ENCODE data around the gene ITSN1.

The ITSN1 gene

GRCh38 chr21:33813832-33814365 lies 171.6 kb downstream of the ITSN1 start:
- no peak overlapping the region for H3K4me3 ChIP-seq (ENCODE audit: low read depth, low read length)
- POLR2A ChIA-PET = no interaction called here
- CTCF ChIA-PET = no interaction called here
- TF ChIP-seq CTCF (IDR thresholded peaks at IDR 0.05; ENCODE audit: insufficient read depth, low read length, missing control alignments) = no peak
- no peak for DNase-seq (ENCODE audit: low read depth, low spot score)

- DNase-seq (ENCODE audit: low read depth, low spot score) = no peak
These were observed 172.9 kb downstream of the ITSN1 start for GRCh38 chr21:33815143-33815707.

DNA sequence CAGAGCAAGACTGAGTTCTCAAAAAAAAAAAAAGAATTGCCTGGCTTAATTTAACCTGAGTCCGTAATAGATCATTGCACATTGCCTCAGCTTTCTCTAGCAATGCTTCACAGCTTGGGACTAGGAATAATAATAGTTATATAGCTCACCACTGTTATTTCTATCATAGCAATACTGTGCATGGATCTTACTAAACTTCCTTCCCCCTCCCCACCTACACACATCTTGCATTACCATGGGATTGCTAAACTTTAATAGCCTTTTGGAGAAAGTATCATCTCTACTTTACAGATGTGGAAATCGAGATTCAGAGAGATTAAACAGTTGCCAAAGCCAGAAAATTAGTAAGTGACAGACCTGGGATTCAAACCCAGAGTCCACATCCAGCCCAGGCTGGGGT lies 173.9 kb downstream of the ITSN1 start:
- DNase-seq (ENCODE audit: low read depth, low spot score) = no peak
- ChIA-PET CTCF (no interaction called here), POLR2A (no interaction called here)
- no peak for TF ChIP-seq CTCF (IDR thresholded peaks at IDR 0.05; ENCODE audit: insufficient read depth, low read length, missing control alignments)
- no peak overlapping the region for H3K4me3 ChIP-seq (ENCODE audit: low read depth, low read length)

More at GRCh38 chr21:33815143-33815707, 172.9 kb downstream of the ITSN1 start:
- H3K4me3 ChIP-seq (ENCODE audit: low read depth, low read length) = no peak overlapping the region
- TF ChIP-seq CTCF (IDR thresholded peaks at IDR 0.05; ENCODE audit: insufficient read depth, low read length, missing control alignments) = no peak
- ChIA-PET CTCF (no interaction called here), POLR2A (no interaction called here)

- CTCF ChIA-PET = no interaction called here
These were observed 174.8 kb downstream of the ITSN1 start for GRCh38 chr21:33817138-33817537.

DNA sequence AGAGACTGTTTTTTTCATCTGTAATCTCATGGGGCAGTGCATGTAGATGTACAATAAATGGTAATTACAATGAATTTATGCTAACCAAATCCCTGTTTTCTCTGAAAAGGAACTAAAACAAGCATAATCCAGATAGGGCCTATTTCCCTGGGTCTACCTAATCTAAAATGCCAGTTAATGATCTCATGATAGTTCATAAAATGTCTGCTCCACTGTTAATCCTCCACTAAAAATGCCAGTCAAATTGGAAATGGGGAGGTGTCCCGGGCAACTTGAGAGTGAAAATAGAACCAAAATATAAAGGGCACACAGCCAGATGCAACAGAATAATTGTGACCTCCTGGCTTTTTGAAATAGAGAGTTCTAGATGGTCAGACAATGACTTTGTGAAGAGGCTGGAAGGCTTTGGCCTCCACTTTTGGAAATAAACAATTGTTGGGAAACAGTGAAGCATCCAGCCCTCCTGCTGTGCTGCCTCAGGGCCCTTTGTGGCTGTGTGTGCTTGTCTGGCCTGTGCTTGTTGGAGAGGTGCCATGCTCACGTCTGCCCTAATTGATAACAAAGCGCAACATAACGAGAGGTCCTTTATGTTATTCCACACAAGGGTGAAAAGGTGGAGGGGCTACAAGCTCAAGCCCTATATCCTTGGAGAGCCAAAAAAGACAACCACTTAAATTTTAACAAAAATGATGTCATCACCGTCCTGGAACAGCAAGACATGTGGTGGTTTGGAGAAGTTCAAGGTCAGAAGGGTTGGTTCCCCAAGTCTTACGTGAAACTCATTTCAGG lies 175.6 kb downstream of the ITSN1 start:
- POLR2A ChIA-PET = no interaction called here
- DNase-seq (ENCODE audit: low read depth, low spot score) = no peak
- CTCF ChIA-PET = no interaction called here
- no peak for TF ChIP-seq CTCF (IDR thresholded peaks at IDR 0.05; ENCODE audit: insufficient read depth, low read length, missing control alignments)
- no peak overlapping the region for H3K4me3 ChIP-seq (ENCODE audit: low read depth, low read length)

More at GRCh38 chr21:33817138-33817537, 174.8 kb downstream of the ITSN1 start:
- TF ChIP-seq CTCF (IDR thresholded peaks at IDR 0.05; ENCODE audit: insufficient read depth, low read length, missing control alignments) = no peak
- H3K4me3 ChIP-seq (ENCODE audit: low read depth, low read length) = no peak overlapping the region
- POLR2A ChIA-PET = no interaction called here
- DNase-seq (ENCODE audit: low read depth, low spot score) = no peak

- CTCF ChIA-PET = interaction anchor here (0.7 to 1.2 kb wide), 4 partner anchors 9 to 214 kb away, joined by 3 to 5 read pairs (median 3); no protein-coding TSS in a partner anchor
These were observed 178.0 kb downstream of the ITSN1 start for GRCh38 chr21:33820230-33820770.

More at GRCh38 chr21:33820230-33820770, 178.0 kb downstream of the ITSN1 start:
- POLR2A ChIA-PET = no interaction called here
- TF ChIP-seq CTCF (IDR thresholded peaks at IDR 0.05; ENCODE audit: insufficient read depth, low read length, missing control alignments) = no peak
- no peak for DNase-seq (ENCODE audit: low read depth, low spot score)
- H3K4me3 ChIP-seq (ENCODE audit: low read depth, low read length) = no peak overlapping the region

Measured in AG04449 (cell line).